Measurements from ENCODE around the gene NDUFA8. TPM values are rescaled to one million over a fixed set of nuclear protein-coding genes. Genes with fewer than 3 reads are reported as not detected.

The NDUFA8 gene
- total RNA-seq, 1 experiment from 2014 or later: 60.7 TPM

DNA sequence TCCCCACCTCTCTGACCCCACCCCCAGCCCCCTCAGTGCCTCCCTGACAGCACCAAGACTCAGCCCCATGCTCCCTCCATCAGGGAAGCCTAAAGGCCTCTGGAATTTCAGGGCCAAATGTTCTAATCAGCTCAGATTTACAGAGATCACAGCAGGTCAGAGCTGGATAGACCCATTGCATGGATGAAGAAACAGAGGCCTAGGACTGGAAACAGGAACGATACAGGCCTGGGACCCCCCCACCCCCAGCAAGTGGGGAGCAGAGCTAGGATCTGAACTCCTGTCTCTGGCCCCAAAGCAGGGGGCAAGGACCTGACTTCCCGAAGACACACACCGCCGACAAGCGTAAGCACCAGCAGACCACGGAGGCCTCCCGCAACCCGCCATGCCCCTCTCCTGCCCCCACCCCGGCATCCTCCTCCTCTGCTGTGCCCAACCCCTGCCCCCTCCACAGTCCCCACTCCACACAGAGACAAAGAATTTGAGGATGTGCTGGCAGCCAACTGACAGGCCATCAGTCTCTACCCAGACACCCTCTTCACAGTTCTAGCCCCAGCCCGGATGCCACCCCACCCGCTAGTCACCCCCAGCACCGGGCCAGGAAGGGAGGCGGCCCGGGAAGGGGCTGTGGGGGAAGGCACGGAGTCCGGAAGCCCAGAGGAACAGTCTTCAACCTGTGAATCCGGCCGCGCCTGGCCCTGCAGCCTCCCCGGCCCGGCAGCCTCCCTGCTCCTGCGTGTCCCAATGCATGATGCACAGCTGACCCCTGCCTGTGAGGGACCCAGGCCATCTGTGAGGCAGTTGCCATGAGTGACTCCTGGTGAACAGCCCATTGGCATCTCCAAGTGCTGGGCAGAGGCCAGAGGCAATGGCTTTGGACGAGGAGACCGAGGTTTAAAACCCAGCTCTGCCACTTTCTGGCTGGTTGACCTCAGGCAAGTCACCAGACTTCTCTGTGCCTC lies 31.3 kb downstream of the NDUFA8 start:
- no peak overlapping the region for H3K18ac ChIP-seq (ENCODE audit: insufficient read length, low read depth, low read length)
- peaks cover 9% of the 10 kb centered on the region for H3K23me2 ChIP-seq (ENCODE audit: insufficient read length, low read depth, low read length, poor library complexity, severe bottlenecking)
- H2BK12ac ChIP-seq (ENCODE audit: insufficient read length, low read depth, low read length): no peak overlapping the region
- Mint-ChIP-seq H3K27me3 (ENCODE audit: low read depth) (peaks cover 64% of the 10 kb centered on the region), H3K27ac (no peak overlapping the region), H3K4me1 (peaks cover 41% of the 10 kb centered on the region in 2 experiments), H3K9me3 (no peaks in the 10 kb centered on the region), H3K36me3 (ENCODE audit: insufficient read depth in 1 of 3, low read depth in 3 of 3) (no peaks in the 10 kb centered on the region), H3K4me3 (no peak overlapping the region)
- no peak overlapping the region for H4K5ac ChIP-seq (ENCODE audit: insufficient read length, low read depth, low read length)
- TF ChIP-seq, protein P1, sequence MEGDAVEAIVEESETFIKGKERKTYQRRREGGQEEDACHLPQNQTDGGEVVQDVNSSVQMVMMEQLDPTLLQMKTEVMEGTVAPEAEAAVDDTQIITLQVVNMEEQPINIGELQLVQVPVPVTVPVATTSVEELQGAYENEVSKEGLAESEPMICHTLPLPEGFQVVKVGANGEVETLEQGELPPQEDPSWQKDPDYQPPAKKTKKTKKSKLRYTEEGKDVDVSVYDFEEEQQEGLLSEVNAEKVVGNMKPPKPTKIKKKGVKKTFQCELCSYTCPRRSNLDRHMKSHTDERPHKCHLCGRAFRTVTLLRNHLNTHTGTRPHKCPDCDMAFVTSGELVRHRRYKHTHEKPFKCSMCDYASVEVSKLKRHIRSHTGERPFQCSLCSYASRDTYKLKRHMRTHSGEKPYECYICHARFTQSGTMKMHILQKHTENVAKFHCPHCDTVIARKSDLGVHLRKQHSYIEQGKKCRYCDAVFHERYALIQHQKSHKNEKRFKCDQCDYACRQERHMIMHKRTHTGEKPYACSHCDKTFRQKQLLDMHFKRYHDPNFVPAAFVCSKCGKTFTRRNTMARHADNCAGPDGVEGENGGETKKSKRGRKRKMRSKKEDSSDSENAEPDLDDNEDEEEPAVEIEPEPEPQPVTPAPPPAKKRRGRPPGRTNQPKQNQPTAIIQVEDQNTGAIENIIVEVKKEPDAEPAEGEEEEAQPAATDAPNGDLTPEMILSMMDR (conservative IDR thresholded peaks at IDR 0.05): no peak
- no peak overlapping the region for H3K4me2 ChIP-seq (ENCODE audit: insufficient read depth, insufficient read length, low read length)
- no peak overlapping the region for H3K56ac ChIP-seq (ENCODE audit: insufficient read length, low read depth, low read length)
- H2AK5ac ChIP-seq (ENCODE audit: insufficient read length, low read length): no peak overlapping the region
- H3K4me1 ChIP-seq (ENCODE audit: insufficient read depth, low read length): peaks cover 7% of the 10 kb centered on the region; the same call in 1 of the 2 replicates
- no peak overlapping the region for H2BK5ac ChIP-seq (ENCODE audit: insufficient read length, low read length)
- H3K23ac ChIP-seq (ENCODE audit: insufficient read length, low read depth, low read length): no peak overlapping the region
- H3K27me3 ChIP-seq (ENCODE audit: insufficient read depth, low read length): peaks cover 3% of the 10 kb centered on the region; the same call in 1 of the 2 replicates
- H3K9me3 ChIP-seq (ENCODE audit: control insufficient read depth, low read depth, low read length): no peaks in the 10 kb centered on the region
- no peak overlapping the region for H3K27ac ChIP-seq (ENCODE audit: insufficient read length, low read depth, low read length)
- no peak overlapping the region for H2AFZ ChIP-seq (ENCODE audit: low read length)
- H2BK120ac ChIP-seq (ENCODE audit: low read depth, low read length, poor library complexity, severe bottlenecking): no peak overlapping the region
- H3K9ac ChIP-seq (ENCODE audit: extremely low read depth, insufficient read length, low read length): no peak overlapping the region
- no peak overlapping the region for H3K14ac ChIP-seq (ENCODE audit: insufficient read depth, low read length)
- no peak overlapping the region for H2BK15ac ChIP-seq (ENCODE audit: low read depth, low read length)
- no peaks in the 10 kb centered on the region for H3K79me2 ChIP-seq (ENCODE audit: insufficient read depth, low read length)
- no peak for DNase-seq
- H4K8ac ChIP-seq (replicated peaks; ENCODE audit: insufficient read length, low read depth, low read length): no peak overlapping the region
- no peak overlapping the region for H3T11ph ChIP-seq (ENCODE audit: low read length)
- H4K91ac ChIP-seq (ENCODE audit: insufficient read length, low read depth, low read length): no peak overlapping the region
- WGBS (ENCODE audit: extremely low coverage, insufficient read length, low lambda C conversion rate): no CpG with 5 or more reads among the region's 24 CpGs
- no peaks in the 10 kb centered on the region for H4K20me1 ChIP-seq (ENCODE audit: control insufficient read depth, insufficient read depth, insufficient read length)
- H3K4ac ChIP-seq (ENCODE audit: low read depth, low read length): no peak overlapping the region
- H2BK20ac ChIP-seq (ENCODE audit: low read depth, low read length, poor library complexity, severe bottlenecking): no peak overlapping the region
- H3K79me1 ChIP-seq (ENCODE audit: insufficient read depth, low read depth, low read length, poor library complexity, severe bottlenecking): no peaks in the 10 kb centered on the region

All from H9 (cell line).